ENCODE measurements around the gene MBNL2.

GRCh38 chr13:97249796-97250495, 27.8 kb downstream of the MBNL2 start:
- TF ChIP-seq CTCF (conservative IDR thresholded peaks at IDR 0.05) (no peak), ZFX (IDR thresholded peaks at IDR 0.05) (no peak)
